Measurements from ENCODE around the gene LARGE2. TPM values are rescaled to one million over a fixed set of nuclear protein-coding genes. Genes with fewer than 3 reads are reported as not detected.

LARGE2 gene
- total RNA-seq, 2 donors from 2014 or later: 12.2 to 14.5 TPM

DNA sequence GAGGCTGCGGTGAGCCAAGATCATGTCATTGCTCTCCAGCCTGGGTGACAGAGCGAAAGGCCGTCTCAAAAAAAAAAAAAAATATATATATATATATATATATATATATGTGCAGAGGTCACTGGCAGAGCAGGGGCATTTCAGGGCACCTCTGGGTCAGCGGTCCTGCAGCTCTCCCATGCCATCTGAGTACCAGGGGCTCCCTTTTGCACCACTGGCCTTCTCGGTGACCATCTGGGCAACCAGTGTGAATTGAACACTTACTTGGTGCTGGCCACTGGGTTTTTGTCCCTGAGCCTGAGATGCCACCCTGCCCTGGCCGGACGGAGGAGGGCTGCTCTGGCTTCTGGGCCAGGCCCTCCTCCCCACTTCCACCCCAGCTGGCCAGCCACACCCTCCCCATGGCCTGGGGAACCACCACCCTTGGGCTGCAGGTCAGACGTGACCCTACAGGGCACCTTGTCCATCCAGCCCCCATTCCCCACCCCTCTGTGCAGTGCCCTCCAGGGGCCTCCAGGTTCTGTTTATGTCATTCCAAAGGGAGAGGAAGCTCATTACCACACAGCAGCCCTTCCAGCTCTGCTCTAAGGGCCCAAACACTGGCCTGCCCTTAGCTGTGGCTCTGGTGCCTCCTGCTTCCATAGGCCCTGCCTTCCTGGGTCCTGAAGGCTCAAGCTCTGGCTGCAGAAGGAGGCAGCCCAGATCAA, 26.8 kb upstream of the LARGE2 start:
- WGBS, 2 donors: 89 to 92% methylated on average over 5 to 8 of the region's 8 CpGs
- DNase-seq: no peak
- TF ChIP-seq, protein P1, sequence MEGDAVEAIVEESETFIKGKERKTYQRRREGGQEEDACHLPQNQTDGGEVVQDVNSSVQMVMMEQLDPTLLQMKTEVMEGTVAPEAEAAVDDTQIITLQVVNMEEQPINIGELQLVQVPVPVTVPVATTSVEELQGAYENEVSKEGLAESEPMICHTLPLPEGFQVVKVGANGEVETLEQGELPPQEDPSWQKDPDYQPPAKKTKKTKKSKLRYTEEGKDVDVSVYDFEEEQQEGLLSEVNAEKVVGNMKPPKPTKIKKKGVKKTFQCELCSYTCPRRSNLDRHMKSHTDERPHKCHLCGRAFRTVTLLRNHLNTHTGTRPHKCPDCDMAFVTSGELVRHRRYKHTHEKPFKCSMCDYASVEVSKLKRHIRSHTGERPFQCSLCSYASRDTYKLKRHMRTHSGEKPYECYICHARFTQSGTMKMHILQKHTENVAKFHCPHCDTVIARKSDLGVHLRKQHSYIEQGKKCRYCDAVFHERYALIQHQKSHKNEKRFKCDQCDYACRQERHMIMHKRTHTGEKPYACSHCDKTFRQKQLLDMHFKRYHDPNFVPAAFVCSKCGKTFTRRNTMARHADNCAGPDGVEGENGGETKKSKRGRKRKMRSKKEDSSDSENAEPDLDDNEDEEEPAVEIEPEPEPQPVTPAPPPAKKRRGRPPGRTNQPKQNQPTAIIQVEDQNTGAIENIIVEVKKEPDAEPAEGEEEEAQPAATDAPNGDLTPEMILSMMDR (IDR thresholded peaks at IDR 0.05): no peak
- TF ChIP-seq POLR2A (IDR thresholded peaks at IDR 0.05): no peak

DNA sequence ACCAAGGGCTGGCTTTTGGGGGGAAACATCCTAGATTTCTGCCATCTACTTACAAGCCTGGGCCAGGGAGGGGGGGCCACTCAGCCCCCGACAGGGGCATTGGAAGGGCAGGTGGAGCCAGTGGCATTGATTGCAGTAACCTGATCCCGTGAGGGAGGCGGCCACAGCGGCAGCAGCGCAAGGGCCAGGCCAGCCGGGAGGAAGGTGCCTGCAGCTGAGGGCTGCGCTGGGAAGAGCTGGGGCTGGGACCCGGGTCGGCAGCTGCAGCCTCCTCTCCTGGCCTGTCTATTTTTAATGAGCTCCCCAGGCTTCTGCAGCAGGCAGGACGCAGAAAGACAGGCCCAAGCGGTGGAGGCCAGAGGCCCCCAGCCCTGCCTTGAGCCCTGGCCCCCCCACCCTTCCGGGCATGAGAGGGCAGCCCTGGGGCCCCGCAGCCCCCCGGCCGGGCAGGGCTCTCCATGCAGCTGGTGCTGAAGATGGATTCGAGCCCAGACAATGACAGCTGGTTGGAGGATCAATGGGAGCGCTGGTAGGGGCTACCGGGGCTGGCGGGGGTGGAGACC, 26.0 kb upstream of the LARGE2 start:
- Histone ChIP-seq H3K4me1 (peaks cover 35% of the 10 kb centered on the region), H3K36me3 (replicated peaks in 1 of 2; ENCODE audit: insufficient read depth in 1 of 2, low read depth in 2 of 2) (no peaks in the 10 kb centered on the region), H3K4me3 (no peak overlapping the region), H3K9me3 (no peaks in the 10 kb centered on the region), H3K27me3 (no peaks in the 10 kb centered on the region), H3K27ac (no peak overlapping the region)
- TF ChIP-seq, protein P1 (IDR thresholded peaks at IDR 0.05): no peak
- TF ChIP-seq POLR2A (IDR thresholded peaks at IDR 0.05): no peak
- ATAC-seq: no peak
- DNase-seq: peak in 3 of 4 donors; percentile 43 to 57 (median 53)
- WGBS, 2 donors: 19% methylated on average over 19 of the region's 19 CpGs; no CpG with 5 or more reads in 1 of the 2 donors
- intact Hi-C loops (cut with DNase I): no loop called here

More for the DNA sequence above, 26.8 kb upstream of the LARGE2 start:
- H3K4me1 ChIP-seq: peaks cover 27% of the 10 kb centered on the region
- ATAC-seq: no peak
- no peak overlapping the region for H3K27ac ChIP-seq
- intact Hi-C loops (cut with DNase I): no loop called here
- H3K27me3 ChIP-seq: no peaks in the 10 kb centered on the region
- H3K36me3 ChIP-seq (replicated peaks in 1 of 2; ENCODE audit: insufficient read depth in 1 of 2, low read depth in 2 of 2): no peaks in the 10 kb centered on the region
- H3K4me3 ChIP-seq: no peak overlapping the region
- no peaks in the 10 kb centered on the region for H3K9me3 ChIP-seq

GRCh38 chr11:45897556-45897955, 24.9 kb upstream of the LARGE2 start:
- Histone ChIP-seq H3K36me3 (replicated peaks in 1 of 2; ENCODE audit: insufficient read depth in 1 of 2, low read depth in 2 of 2) (no peaks in the 10 kb centered on the region), H3K9me3 (no peaks in the 10 kb centered on the region), H3K4me3 (no peak overlapping the region), H3K4me1 (peaks cover 41% of the 10 kb centered on the region), H3K27me3 (no peaks in the 10 kb centered on the region), H3K27ac (no peak overlapping the region)
- 89 to 94% methylated on average over 6 of the region's 6 CpGs for WGBS, 2 donors
- ATAC-seq (no peak), DNase-seq (no peak)
- intact Hi-C loops (cut with DNase I): no loop called here
- no peak for TF ChIP-seq POLR2A (IDR thresholded peaks at IDR 0.05)
- TF ChIP-seq, protein P1 (IDR thresholded peaks at IDR 0.05): no peak

DNA sequence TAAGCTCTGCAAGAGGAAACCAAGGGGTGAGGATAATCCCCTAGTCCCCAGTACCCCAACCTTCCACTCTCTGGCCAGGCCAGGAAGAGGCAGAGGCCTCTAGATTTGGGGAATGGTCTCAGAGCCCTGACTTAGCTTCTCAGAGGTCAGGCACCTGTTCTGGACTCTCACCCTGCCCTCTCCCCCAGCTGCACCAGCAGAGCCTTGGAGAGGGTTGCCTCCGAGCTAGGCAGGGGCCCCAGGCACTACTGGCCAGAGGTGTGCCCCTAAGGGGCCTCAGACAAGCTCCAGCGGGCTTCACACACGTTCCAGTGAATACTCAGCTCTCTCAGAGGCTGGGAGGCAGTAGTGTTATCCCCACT, 23.4 kb upstream of the LARGE2 start:
- TF ChIP-seq, protein P1 (IDR thresholded peaks at IDR 0.05): no peak
- TF ChIP-seq POLR2A (IDR thresholded peaks at IDR 0.05): no peak
- no peaks in the 10 kb centered on the region for H3K36me3 ChIP-seq (replicated peaks in 1 of 2; ENCODE audit: insufficient read depth in 1 of 2, low read depth in 2 of 2)
- DNase-seq (no peak), ATAC-seq (no peak)
- no peak overlapping the region for H3K4me3 ChIP-seq
- 32 to 52% methylated on average over 2 to 3 of the region's 3 CpGs for WGBS, 2 donors
- intact Hi-C loops (cut with DNase I): no loop called here
- H3K9me3 ChIP-seq: no peaks in the 10 kb centered on the region
- H3K27me3 ChIP-seq: no peaks in the 10 kb centered on the region
- H3K4me1 ChIP-seq: peaks cover 49% of the 10 kb centered on the region
- peak overlapping the region; percentile 86 to 93 (median 88) for H3K27ac ChIP-seq
